Cortex of kidney (tissue), 1 donor: ENCODE results near the gene BTNL9.
"Not testable (repeated sequence)": the region's sequence is repeated elsewhere in the genome, so short reads cannot be mapped to it uniquely, and the experiment has no call there.

Experiments
- DNase-seq: peaks from one replicate; lab custom pipeline; 2025; lab: John Stamatoyannopoulos, UW

Gene BTNL9

GRCh38 chr5:181043285-181044092 lies 3.4 kb downstream of the BTNL9 start:
- DNase-seq: no peak

GRCh38 chr5:181044093-181044599 lies 4.1 kb downstream of the BTNL9 start:
- DNase-seq: no peak

GRCh38 chr5:181044662-181045305 lies 4.7 kb downstream of the BTNL9 start:
- DNase-seq: no peak

DNA sequence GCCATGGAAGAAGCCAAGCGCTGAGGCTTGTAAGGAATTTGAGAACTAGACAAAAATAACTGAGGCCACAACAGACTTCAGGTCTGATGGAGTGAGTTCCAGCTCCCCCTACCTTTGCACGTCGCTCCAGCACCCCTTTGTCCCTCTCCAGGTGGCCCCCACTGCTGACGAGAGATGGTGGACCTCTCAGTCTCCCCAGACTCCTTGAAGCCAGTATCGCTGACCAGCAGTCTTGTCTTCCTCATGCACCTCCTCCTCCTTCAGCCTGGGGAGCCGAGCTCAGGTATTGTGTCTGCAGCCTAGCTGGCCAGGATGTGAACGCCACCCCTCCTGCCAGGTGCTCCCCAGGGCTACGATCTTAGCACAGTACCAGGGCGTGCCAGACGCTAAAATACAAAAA lies 5.2 kb downstream of the BTNL9 start:
- DNase-seq: no peak

- DNase-seq: not testable (repeated sequence)
Measured at GRCh38 chr5:181045857-181046256, 5.8 kb downstream of the BTNL9 start.

DNA sequence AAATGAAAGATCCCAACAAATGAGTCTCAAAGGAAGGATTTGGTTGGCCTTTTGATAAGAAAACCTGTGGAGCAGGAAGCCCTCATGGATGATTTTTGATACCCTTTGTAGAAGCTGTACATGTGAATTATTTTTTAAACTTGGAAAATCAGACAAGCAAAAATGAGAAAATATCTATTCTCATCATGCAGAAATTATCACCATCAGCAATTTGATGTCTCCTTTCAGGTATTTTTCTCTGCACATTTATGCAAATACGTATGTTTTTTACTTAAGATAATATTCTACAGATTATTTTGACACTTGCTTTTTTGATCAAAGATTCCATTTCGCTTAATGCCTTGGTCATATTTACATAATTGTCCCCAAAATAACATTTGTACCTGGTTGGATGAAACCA lies 7.2 kb downstream of the BTNL9 start:
- DNase-seq: no peak

DNA sequence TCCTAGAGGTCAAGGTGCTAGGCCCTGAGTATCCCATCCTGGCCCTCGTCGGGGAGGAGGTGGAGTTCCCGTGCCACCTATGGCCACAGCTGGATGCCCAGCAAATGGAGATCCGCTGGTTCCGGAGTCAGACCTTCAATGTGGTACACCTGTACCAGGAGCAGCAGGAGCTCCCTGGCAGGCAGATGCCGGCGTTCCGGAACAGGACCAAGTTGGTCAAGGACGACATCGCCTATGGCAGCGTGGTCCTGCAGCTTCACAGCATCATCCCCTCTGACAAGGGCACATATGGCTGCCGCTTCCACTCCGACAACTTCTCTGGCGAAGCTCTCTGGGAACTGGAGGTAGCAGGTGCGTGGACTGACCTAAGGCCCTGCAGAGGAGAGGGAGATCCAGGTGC lies 7.9 kb downstream of the BTNL9 start:
- no peak for DNase-seq

GRCh38 chr5:181050016-181050415 lies 9.9 kb downstream of the BTNL9 start:
- no peak for DNase-seq

DNA sequence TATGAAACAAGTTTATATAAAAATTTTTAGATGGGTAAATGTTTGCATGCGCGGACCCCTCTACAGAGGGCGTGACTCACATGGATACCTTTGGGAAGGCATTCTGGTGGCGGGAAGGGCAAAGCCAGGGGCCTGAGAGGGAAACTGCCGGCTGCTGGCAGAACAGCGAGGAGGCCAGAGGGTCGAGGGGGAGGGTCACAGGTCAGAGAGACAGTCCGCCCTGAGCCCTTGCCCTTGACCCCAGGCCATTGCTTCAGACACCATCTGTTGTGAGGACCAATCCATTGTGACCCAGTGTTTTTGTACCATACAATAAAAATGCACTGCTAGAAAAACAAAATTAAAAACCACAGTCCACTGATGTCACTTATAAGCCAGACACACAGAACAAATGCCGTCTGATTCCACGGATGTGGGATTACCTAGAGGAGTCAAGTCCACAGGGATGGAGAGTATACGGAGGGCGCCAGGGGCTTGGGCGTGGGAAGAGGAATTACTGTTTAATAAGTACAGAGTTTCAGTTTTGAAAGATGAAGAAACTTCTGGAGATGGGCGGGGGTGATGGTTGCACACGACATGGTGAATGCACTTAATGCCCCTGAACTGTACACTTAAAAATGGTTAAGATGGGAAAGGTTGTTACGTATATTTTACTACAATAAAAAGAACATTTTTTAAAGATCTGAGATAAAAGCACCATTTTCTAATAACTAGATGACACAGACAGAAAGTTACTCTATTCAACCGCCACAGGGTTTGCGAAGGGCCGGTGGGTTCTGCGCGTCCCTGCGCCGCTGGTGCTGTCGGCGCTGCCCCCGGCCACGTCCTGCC lies 12.0 kb downstream of the BTNL9 start:
- no peak for DNase-seq

- no peak for DNase-seq
Measured at GRCh38 chr5:181052672-181053487, 12.8 kb downstream of the BTNL9 start.

DNA sequence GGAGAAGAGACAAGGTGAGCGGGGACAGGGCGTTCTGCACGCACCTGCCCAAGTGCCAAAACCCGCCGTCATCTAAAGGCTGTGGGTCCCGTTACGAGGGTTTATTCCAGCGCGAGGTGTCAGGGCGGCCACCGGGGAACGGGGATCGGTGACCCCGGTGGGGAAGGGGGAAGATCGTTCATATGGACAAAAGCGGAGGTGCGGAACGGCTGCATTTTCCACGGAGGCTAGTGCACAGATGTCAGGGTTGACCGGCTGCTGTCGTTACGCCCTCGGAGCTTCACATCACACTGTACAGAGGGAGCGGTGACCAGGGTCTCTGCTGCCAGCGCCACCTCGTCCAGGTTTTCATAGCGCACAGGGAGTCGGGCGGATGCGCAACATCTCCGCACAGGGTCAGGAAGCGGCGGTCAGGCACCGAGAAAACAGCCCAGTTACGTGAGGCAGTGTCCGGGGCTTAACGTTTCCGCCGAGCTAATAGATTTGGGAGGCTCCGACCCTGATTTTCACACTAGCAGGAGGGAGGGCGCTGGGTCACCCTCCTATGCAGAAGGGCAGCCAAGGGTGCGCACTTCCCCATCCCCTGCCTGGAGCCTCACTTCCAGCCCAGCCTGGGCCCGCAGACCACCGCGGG lies 13.5 kb downstream of the BTNL9 start:
- no peak for DNase-seq

DNA sequence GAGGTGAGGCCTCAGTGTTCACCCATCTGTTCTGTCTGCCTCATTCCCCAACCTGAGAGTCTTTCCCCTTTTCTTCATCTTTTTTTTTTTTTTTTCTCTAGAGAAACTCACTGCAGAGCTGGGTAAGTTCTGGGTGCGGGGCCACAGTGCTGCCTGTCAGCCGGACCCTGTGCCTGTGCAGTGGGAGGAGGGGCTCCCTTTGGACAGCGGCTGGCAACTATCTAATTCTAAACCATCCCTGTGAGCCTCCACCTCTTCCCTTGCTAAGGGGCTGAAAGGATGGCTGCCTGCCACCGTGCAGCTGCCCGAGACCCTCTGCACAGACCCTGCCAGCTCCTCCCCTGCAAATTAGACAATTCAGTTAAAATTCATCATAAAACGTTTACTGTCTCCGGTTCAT lies 14.1 kb downstream of the BTNL9 start:
- no peak for DNase-seq

GRCh38 chr5:181054871-181055459 lies 14.9 kb downstream of the BTNL9 start:
- DNase-seq: no peak

DNA sequence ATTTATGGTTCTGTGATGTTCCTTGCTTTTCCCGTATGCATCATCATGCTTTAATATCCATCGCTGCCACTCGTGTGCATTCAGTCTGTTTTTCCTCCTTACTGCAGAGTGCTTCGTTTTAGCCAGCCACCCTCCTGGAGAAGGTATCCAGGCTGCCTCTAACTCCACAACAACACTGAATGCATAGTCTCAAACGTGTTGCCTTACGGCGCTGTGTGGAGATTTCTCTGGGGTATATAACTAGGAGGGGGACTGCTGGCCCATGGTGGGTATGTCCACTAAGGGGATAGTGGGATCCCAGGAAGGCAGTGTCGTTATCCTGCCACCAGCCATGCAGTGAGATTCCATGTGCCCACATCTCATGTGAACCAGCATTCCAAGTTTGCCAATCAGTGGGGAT lies 16.4 kb downstream of the BTNL9 start:
- DNase-seq: no peak

DNA sequence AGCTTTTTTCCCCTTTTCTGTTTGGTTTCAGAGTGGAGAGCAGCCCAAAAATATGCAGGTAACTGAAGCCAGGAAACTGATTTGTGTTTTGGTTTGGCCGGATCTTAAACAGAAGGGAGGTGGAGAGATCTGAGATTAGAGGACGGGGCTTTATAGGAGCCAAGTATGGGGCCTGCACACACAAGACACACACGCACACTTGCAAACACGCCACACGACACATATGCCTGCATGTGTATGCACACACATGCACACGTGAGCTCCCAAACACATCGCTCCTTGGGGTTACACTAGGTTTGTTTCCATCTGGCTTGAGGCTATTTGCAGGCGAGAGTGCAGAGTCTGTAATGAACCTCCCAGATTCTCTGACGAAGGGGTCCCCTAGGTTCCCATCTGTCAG lies 18.3 kb downstream of the BTNL9 start:
- DNase-seq: no peak

GRCh38 chr5:181058786-181059296 lies 18.8 kb downstream of the BTNL9 start:
- DNase-seq: no peak

GRCh38 chr5:181059297-181060230 lies 19.5 kb downstream of the BTNL9 start:
- no peak for DNase-seq

DNA sequence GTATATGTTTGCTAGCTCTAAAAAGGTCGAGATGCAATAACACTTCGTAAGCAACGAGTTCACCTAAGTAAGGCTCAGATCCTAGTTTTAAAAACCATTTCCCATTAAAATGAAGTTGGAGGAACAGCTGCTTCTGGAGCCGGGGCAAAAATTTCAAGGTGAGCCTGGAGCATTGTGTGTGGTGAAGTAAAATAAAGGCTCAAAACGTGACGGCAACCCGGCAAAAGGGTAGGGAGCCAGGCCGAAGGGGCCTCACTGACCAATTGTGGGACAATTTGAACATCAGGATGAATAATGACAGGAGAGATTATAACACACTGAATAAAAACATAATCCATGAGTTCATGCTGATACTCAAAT lies 20.1 kb downstream of the BTNL9 start:
- no peak for DNase-seq

DNA sequence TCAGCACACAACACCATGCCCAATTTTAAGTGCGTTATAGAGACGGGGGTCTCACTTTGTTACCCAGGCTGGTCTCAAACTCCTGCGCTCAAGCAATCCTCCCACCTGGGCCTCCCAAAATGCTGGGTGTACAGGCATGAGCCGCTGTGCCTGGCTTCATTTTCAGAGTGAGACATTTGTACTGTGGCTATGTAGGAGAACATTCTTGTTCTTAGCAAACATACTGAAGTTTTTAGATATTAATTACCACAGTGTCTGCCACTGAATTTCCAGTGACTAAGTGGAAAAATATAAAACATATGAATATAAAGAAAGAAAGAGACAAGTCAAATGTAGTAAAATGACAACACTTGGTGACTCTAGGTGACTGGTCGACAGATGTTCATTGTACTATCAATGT lies 20.9 kb downstream of the BTNL9 start:
- DNase-seq: no peak

DNA sequence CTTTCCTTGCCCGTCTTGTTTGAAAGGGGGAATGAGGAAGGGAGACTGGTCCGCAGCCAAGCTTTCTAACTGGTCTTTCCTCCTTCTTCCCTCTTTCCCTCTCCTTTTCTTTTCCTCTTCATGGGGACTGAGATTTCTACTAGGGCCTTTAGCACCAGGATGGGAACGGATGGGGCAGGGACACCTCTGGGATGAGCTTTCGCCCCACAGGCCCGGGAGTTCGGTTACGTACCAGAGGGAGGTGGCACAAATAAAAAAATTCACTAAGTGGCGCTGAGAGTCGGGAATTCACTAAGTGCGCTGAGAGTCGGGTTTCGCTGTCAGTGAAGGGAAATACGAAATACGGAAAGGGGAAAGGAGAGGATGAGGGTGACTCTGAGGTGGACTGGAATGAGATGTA lies 21.6 kb downstream of the BTNL9 start:
- no peak for DNase-seq
